Measurements from ENCODE around the gene GRIA3.

- TF ChIP-seq, protein P1, sequence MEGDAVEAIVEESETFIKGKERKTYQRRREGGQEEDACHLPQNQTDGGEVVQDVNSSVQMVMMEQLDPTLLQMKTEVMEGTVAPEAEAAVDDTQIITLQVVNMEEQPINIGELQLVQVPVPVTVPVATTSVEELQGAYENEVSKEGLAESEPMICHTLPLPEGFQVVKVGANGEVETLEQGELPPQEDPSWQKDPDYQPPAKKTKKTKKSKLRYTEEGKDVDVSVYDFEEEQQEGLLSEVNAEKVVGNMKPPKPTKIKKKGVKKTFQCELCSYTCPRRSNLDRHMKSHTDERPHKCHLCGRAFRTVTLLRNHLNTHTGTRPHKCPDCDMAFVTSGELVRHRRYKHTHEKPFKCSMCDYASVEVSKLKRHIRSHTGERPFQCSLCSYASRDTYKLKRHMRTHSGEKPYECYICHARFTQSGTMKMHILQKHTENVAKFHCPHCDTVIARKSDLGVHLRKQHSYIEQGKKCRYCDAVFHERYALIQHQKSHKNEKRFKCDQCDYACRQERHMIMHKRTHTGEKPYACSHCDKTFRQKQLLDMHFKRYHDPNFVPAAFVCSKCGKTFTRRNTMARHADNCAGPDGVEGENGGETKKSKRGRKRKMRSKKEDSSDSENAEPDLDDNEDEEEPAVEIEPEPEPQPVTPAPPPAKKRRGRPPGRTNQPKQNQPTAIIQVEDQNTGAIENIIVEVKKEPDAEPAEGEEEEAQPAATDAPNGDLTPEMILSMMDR (IDR thresholded peaks at IDR 0.05): no peak
- no peak for TF ChIP-seq NR2C2 (CRISPR knock-in tag; IDR thresholded peaks at IDR 0.05)
- no peak for TF ChIP-seq ZNF317 (CRISPR knock-in tag; IDR thresholded peaks at IDR 0.05; ENCODE audit: borderline replicate concordance, low read depth)
- no peak for TF ChIP-seq ZBTB43 (CRISPR knock-in tag; IDR thresholded peaks at IDR 0.05)
- no peak for TF ChIP-seq USF2 (CRISPR knock-in tag; IDR thresholded peaks at IDR 0.05)
- TF ChIP-seq NR1H2 (CRISPR knock-in tag; IDR thresholded peaks at IDR 0.05): no peak
- no peak for TF ChIP-seq NFYB (CRISPR knock-in tag; conservative IDR thresholded peaks at IDR 0.05; ENCODE audit: low read depth)
- no peak for TF ChIP-seq SOX15 (CRISPR knock-in tag; IDR thresholded peaks at IDR 0.05)
These were observed 52.8 kb downstream of the GRIA3 start for GRCh38 chrX:123236859-123237258.
